CD4-positive, alpha-beta memory T cell (primary cell): ENCODE results near the gene CCDC152. TPM values are rescaled to one million over a fixed set of nuclear protein-coding genes. Genes with fewer than 3 reads are reported as not detected.

Experiments
- CTCF ChIA-PET: fragments of 350-600 bp; sonication (Branson Sonifier 250); formaldehyde crosslinking; loops from one replicate; lab custom pipeline; 2021; ENCODE audit warnings: inconsistent platforms; ENCODE audit not compliant: partially characterized antibody; lab: Charles Lee
- POLR2A ChIA-PET: fragments of 350-600 bp; sonication (Branson Sonifier 250); formaldehyde crosslinking; loops from one replicate; lab custom pipeline; 2021; ENCODE audit not compliant: partially characterized antibody; lab: Charles Lee
- DNase-seq, 5 donors: peaks; one replicate each; pipeline versions ENCODE4 v3.0.0 to v3.0.0-alpha.2; 2020 to 2022; ENCODE audit warnings: mixed read lengths in 1 of 5
- H3K27ac ChIP-seq: one replicate; pipeline ENCODE4 v1.7.0; 2013; ENCODE audit warnings: low read depth, low read length
- H3K27me3 ChIP-seq: 2 replicates; pipeline ENCODE4 v1.7.0; 2013; ENCODE audit warnings: mild to moderate bottlenecking, low read length, moderate library complexity; ENCODE audit not compliant: insufficient read depth
- H3K36me3 ChIP-seq: 2 replicates; pipeline ENCODE4 v1.7.0; 2013; ENCODE audit warnings: mild to moderate bottlenecking, low read length, moderate library complexity; ENCODE audit not compliant: insufficient read depth
- H3K4me1 ChIP-seq: 2 replicates; pipeline ENCODE4 v1.7.0; 2013; ENCODE audit warnings: mild to moderate bottlenecking, low read length, moderate library complexity; ENCODE audit not compliant: insufficient read depth
- H3K4me3 ChIP-seq, 2 donors: one replicate each; pipeline ENCODE4 v1.7.0; 2013; ENCODE audit warnings: low read length in 2 of 2, mild to moderate bottlenecking in 1 of 2
- H3K9me3 ChIP-seq, 2 donors: one replicate each; pipeline ENCODE4 v1.7.0; 2013; ENCODE audit warnings: low read length in 2 of 2, control low read depth in 1 of 2; ENCODE audit not compliant: control insufficient read depth in 1 of 2
- H3K27ac Mint-ChIP-seq, 7 donors: one replicate each; pipeline ENCODE4 v1.8.0; 2020 to 2021; ENCODE audit warnings: mixed read lengths in 7 of 7, mild to moderate bottlenecking in 6 of 7, inconsistent platforms in 3 of 7, moderate library complexity in 3 of 7
- H3K27me3 Mint-ChIP-seq, 2 donors: one replicate each; pipeline ENCODE4 v1.8.0; 2020 to 2021; ENCODE audit warnings: mixed read lengths in 2 of 2
- H3K36me3 Mint-ChIP-seq, 2 donors: one replicate each; pipeline ENCODE4 v1.8.0; 2020 to 2021; ENCODE audit warnings: mixed read lengths in 2 of 2, inconsistent platforms in 1 of 2, mild to moderate bottlenecking in 1 of 2
- H3K4me1 Mint-ChIP-seq, 4 donors: one replicate each; pipeline ENCODE4 v1.8.0; 2020 to 2021; ENCODE audit warnings: mixed read lengths in 4 of 4, mild to moderate bottlenecking in 1 of 4
- H3K4me3 Mint-ChIP-seq, 8 donors: one replicate each; pipeline ENCODE4 v1.8.0; 2020 to 2021; ENCODE audit warnings: mixed read lengths in 8 of 8, mild to moderate bottlenecking in 7 of 8, moderate library complexity in 6 of 8, inconsistent platforms in 3 of 8
- H3K9me3 Mint-ChIP-seq, 8 donors: one replicate each; pipeline ENCODE4 v1.8.0; 2020 to 2021; ENCODE audit warnings: mixed read lengths in 8 of 8, mild to moderate bottlenecking in 5 of 8, inconsistent platforms in 3 of 8, moderate library complexity in 1 of 8
- intact Hi-C: fragments of 100-400 bp; cut with micrococcal nuclease; formaldehyde crosslinking; loops from one replicate; pipeline ENCODE4 v1.15.1; 2023
- polyA plus RNA-seq, 2 donors: library from polyadenylated mRNA; unstranded; fragments of 300-500 nt; fragmentation: Illumina TruSeq; gene quantifications; one replicate each; pipeline ENCODE4 v1.2.3, GENCODE V29; 2021
- total RNA-seq, 2 experiments: library from RNA; stranded (reverse); gene quantifications; one replicate each; pipeline ENCODE4 v1.2.3, GENCODE V29; 2021

The CCDC152 gene
- total and polyA plus RNA-seq, 4 experiments from 2014 or later: 1.3 to 6.9 (median 4.1) TPM

- peaks cover 4 to 5% of the 10 kb centered on the region in 2 donors for H3K27me3 Mint-ChIP-seq
- peaks cover 0 to 3% (median 0%) of the 10 kb centered on the region in 8 donors for H3K9me3 Mint-ChIP-seq
- no peak for DNase-seq
- Histone ChIP-seq H3K4me3 (no peak overlapping the region), H3K27me3 (no peaks in the 10 kb centered on the region), H3K36me3 (no peaks in the 10 kb centered on the region), H3K4me1 (peaks cover 6% of the 10 kb centered on the region), H3K9me3 (no peaks in the 10 kb centered on the region), H3K27ac (no peak overlapping the region)
- CTCF ChIA-PET: interaction anchor here (1.0 kb wide), 1 partner anchor 14 kb away, joined by 3 read pairs; no protein-coding TSS in a partner anchor
- no peak overlapping the region for H3K4me3 Mint-ChIP-seq
- intact Hi-C loops: no loop called here
- POLR2A ChIA-PET: no interaction called here
- H3K36me3 Mint-ChIP-seq: no peaks in the 10 kb centered on the region
- peaks cover 11 to 26% (median 19%) of the 10 kb centered on the region in 4 donors for H3K4me1 Mint-ChIP-seq
- no peak overlapping the region for H3K27ac Mint-ChIP-seq
Observed at GRCh38 chr5:42753099-42753498, 3.5 kb upstream of the CCDC152 start.

- Mint-ChIP-seq H3K27ac (no peak overlapping the region), H3K4me3 (no peak overlapping the region), H3K27me3 (peaks cover 4 to 10% of the 10 kb centered on the region in 2 donors), H3K36me3 (no peaks in the 10 kb centered on the region), H3K4me1 (peaks cover 5 to 14% (median 8%) of the 10 kb centered on the region in 4 donors), H3K9me3 (no peaks in the 10 kb centered on the region)
- POLR2A ChIA-PET: no interaction called here
- no peaks in the 10 kb centered on the region for H3K36me3 ChIP-seq
- H3K4me3 ChIP-seq: no peak overlapping the region
- no peaks in the 10 kb centered on the region for H3K27me3 ChIP-seq
- CTCF ChIA-PET: no interaction called here
- no peaks in the 10 kb centered on the region for H3K4me1 ChIP-seq
- intact Hi-C loops: no loop called here
- no peak overlapping the region for H3K27ac ChIP-seq
- H3K9me3 ChIP-seq: no peaks in the 10 kb centered on the region
- DNase-seq: no peak
Observed at GRCh38 chr5:42759456-42759855, 2.8 kb downstream of the CCDC152 start.

GRCh38 chr5:42760426-42760825 lies 3.8 kb downstream of the CCDC152 start:
- H3K9me3 Mint-ChIP-seq: no peaks in the 10 kb centered on the region
- H3K27ac ChIP-seq: no peak overlapping the region
- CTCF ChIA-PET: interaction anchor here (1.7 kb wide), 1 partner anchor 139 kb away, joined by 3 read pairs; no protein-coding TSS in a partner anchor
- POLR2A ChIA-PET: no interaction called here
- H3K4me3 ChIP-seq: no peak overlapping the region
- no peaks in the 10 kb centered on the region for H3K36me3 ChIP-seq
- no peaks in the 10 kb centered on the region for H3K9me3 ChIP-seq
- no peaks in the 10 kb centered on the region for H3K36me3 Mint-ChIP-seq
- no peak overlapping the region for H3K4me3 Mint-ChIP-seq
- peaks cover 4 to 7% of the 10 kb centered on the region in 2 donors for H3K27me3 Mint-ChIP-seq
- intact Hi-C loops: loop anchor here (10.0 kb wide), 2 partner anchors 106 to 1486 kb away; no protein-coding TSS in a partner anchor
- H3K27me3 ChIP-seq: no peaks in the 10 kb centered on the region
- DNase-seq: no peak
- peaks cover 5 to 14% (median 8%) of the 10 kb centered on the region in 4 donors for H3K4me1 Mint-ChIP-seq
- no peak overlapping the region for H3K27ac Mint-ChIP-seq
- no peaks in the 10 kb centered on the region for H3K4me1 ChIP-seq

GRCh38 chr5:42761791-42762190 lies 5.2 kb downstream of the CCDC152 start:
- no peaks in the 10 kb centered on the region for H3K36me3 Mint-ChIP-seq

GRCh38 chr5:42767491-42768105 lies 11.0 kb downstream of the CCDC152 start:
- Mint-ChIP-seq H3K4me3 (no peak overlapping the region), H3K27me3 (peaks cover 5 to 6% of the 10 kb centered on the region in 2 donors), H3K27ac (no peak overlapping the region), H3K36me3 (no peaks in the 10 kb centered on the region), H3K4me1 (no peaks in the 10 kb centered on the region), H3K9me3 (no peaks in the 10 kb centered on the region)
- H3K36me3 ChIP-seq: no peaks in the 10 kb centered on the region
- intact Hi-C loops: loop anchor here (1.0 to 10.0 kb wide), 8 partner anchors 113 to 1493 kb away; partner anchors contain the start of gene GHR
- DNase-seq: peak in 4 of 5 donors; percentile 29 to 40 (median 33)
- H3K4me3 ChIP-seq: no peak overlapping the region
- H3K27ac ChIP-seq: no peak overlapping the region
- H3K9me3 ChIP-seq: no peaks in the 10 kb centered on the region
- POLR2A ChIA-PET: interaction anchor here (0.7 kb wide), 1 partner anchor 254 kb away, joined by 3 read pairs; no protein-coding TSS in a partner anchor
- no peaks in the 10 kb centered on the region for H3K4me1 ChIP-seq
- H3K27me3 ChIP-seq: no peaks in the 10 kb centered on the region
- CTCF ChIA-PET: interaction anchor here (0.7 to 1.8 kb wide), 27 partner anchors 13 to 1863 kb away, joined by 3 to 19 read pairs (median 3); partner anchors contain the start of genes FBXO4 and GHR

More at GRCh38 chr5:42761791-42762190, 5.2 kb downstream of the CCDC152 start:
- no peak overlapping the region for H3K4me3 ChIP-seq
- DNase-seq: no peak
- H3K4me3 Mint-ChIP-seq: no peak overlapping the region
- H3K4me1 ChIP-seq: no peaks in the 10 kb centered on the region
- no peaks in the 10 kb centered on the region for H3K27me3 ChIP-seq
- POLR2A ChIA-PET: no interaction called here
- H3K4me1 Mint-ChIP-seq: peaks cover 5 to 10% (median 8%) of the 10 kb centered on the region in 4 donors
- H3K36me3 ChIP-seq: no peaks in the 10 kb centered on the region
- intact Hi-C loops: loop anchor here (10.0 kb wide), 2 partner anchors 107 to 1487 kb away; no protein-coding TSS in a partner anchor
- H3K27me3 Mint-ChIP-seq: peaks cover 3 to 7% of the 10 kb centered on the region in 2 donors
- no peak overlapping the region for H3K27ac Mint-ChIP-seq
- H3K9me3 ChIP-seq: no peaks in the 10 kb centered on the region
- no peak overlapping the region for H3K27ac ChIP-seq
- no peaks in the 10 kb centered on the region for H3K9me3 Mint-ChIP-seq
- CTCF ChIA-PET: interaction anchor here (1.7 kb wide), 1 partner anchor 140 kb away, joined by 3 read pairs; no protein-coding TSS in a partner anchor

- Mint-ChIP-seq H3K9me3 (no peaks in the 10 kb centered on the region), H3K36me3 (no peaks in the 10 kb centered on the region), H3K27me3 (peaks cover 6 to 8% of the 10 kb centered on the region in 2 donors), H3K27ac (no peak overlapping the region), H3K4me1 (no peaks in the 10 kb centered on the region), H3K4me3 (no peak overlapping the region)
- no peaks in the 10 kb centered on the region for H3K36me3 ChIP-seq
- H3K27ac ChIP-seq: no peak overlapping the region
- DNase-seq: no peak
- intact Hi-C loops: loop anchor here (5.0 to 10.0 kb wide), 4 partner anchors 113 to 1493 kb away; partner anchors contain the start of gene GHR
- ChIA-PET POLR2A (no interaction called here), CTCF (interaction anchor here (0.7 to 1.8 kb wide), 18 partner anchors 14 to 912 kb away, joined by 3 to 19 read pairs (median 4); partner anchors contain the start of genes FBXO4 and GHR)
- H3K9me3 ChIP-seq: no peaks in the 10 kb centered on the region
- no peaks in the 10 kb centered on the region for H3K27me3 ChIP-seq
- H3K4me1 ChIP-seq: no peaks in the 10 kb centered on the region
- H3K4me3 ChIP-seq: no peak overlapping the region
Observed at GRCh38 chr5:42768106-42768504, 11.5 kb downstream of the CCDC152 start.

GRCh38 chr5:42770003-42770402 lies 13.4 kb downstream of the CCDC152 start:
- Mint-ChIP-seq H3K27ac (no peak overlapping the region), H3K27me3 (peaks cover 5 to 8% of the 10 kb centered on the region in 2 donors), H3K36me3 (no peaks in the 10 kb centered on the region), H3K4me3 (no peak overlapping the region), H3K9me3 (no peaks in the 10 kb centered on the region), H3K4me1 (no peaks in the 10 kb centered on the region)
- CTCF ChIA-PET: interaction anchor here (1.4 kb wide), 1 partner anchor 255 kb away, joined by 4 read pairs; no protein-coding TSS in a partner anchor
- Histone ChIP-seq H3K4me1 (no peaks in the 10 kb centered on the region), H3K27ac (no peak overlapping the region), H3K4me3 (no peak overlapping the region), H3K9me3 (no peaks in the 10 kb centered on the region), H3K36me3 (no peaks in the 10 kb centered on the region), H3K27me3 (no peaks in the 10 kb centered on the region)
- DNase-seq: no peak
- POLR2A ChIA-PET: no interaction called here
- intact Hi-C loops: no loop called here
